Smooth muscle cell (in vitro differentiated cells): ENCODE measurements around the gene KRTAP10-1. TPM values are rescaled to one million over a fixed set of nuclear protein-coding genes. Genes with fewer than 3 reads are reported as not detected.

Source experiments
- DNase-seq: peaks from one replicate; lab custom pipeline; 2025; ENCODE audit not compliant: unreplicated experiment; lab: John Stamatoyannopoulos, UW
- H2AFZ ChIP-seq: fragments of 200-600 bp; sonication (generic); 2 replicates; pipeline ENCODE4 v1.6.0; 2016; ENCODE audit warnings: antibody characterized with exemption, low read depth, mild to moderate bottlenecking
- H3F3A ChIP-seq: fragments of 200-600 bp; sonication (generic); 2 replicates; pipeline ENCODE4 v1.6.0; 2017; ENCODE audit warnings: antibody characterized with exemption, low read depth
- H3K27ac ChIP-seq: fragments of 200-600 bp; sonication (generic); 2 replicates; pipeline ENCODE4 v1.5.1; 2016; ENCODE audit warnings: low read depth, mild to moderate bottlenecking
- H3K27me3 ChIP-seq: fragments of 200-600 bp; sonication (generic); 2 replicates; pipeline ENCODE4 v1.6.1; 2016; ENCODE audit warnings: low read depth, mild to moderate bottlenecking
- H3K36me3 ChIP-seq: fragments of 200-600 bp; sonication (generic); 2 replicates; pipeline ENCODE4 v1.5.1; 2016; ENCODE audit warnings: low read depth
- H3K4me1 ChIP-seq: fragments of 200-600 bp; sonication (generic); 2 replicates; pipeline ENCODE4 v1.5.1; 2016; ENCODE audit warnings: low read depth
- H3K4me2 ChIP-seq: fragments of 200-600 bp; sonication (generic); 2 replicates; pipeline ENCODE4 v1.6.0; 2016; ENCODE audit warnings: mild to moderate bottlenecking
- H3K4me3 ChIP-seq: fragments of 200-600 bp; sonication (generic); 2 replicates; pipeline ENCODE4 v1.5.1; 2016; ENCODE audit warnings: mild to moderate bottlenecking
- H3K79me2 ChIP-seq: fragments of 200-600 bp; sonication (generic); 2 replicates; pipeline ENCODE4 v1.6.0; 2016; ENCODE audit warnings: low read depth, mild to moderate bottlenecking
- H3K9ac ChIP-seq: fragments of 200-600 bp; sonication (generic); 2 replicates; pipeline ENCODE4 v1.6.0; 2016; ENCODE audit warnings: low read depth
- H3K9me3 ChIP-seq: fragments of 200-600 bp; sonication (generic); replicated peaks from 2 replicates; pipeline ENCODE4 v1.5.1; 2016; ENCODE audit warnings: low read depth
- H4K20me1 ChIP-seq: fragments of 200-600 bp; sonication (generic); 2 replicates; pipeline ENCODE4 v1.6.0; 2016; ENCODE audit warnings: low read depth
- WGBS: methylation state at CpG from one replicate; pipeline ENCODE4 v1.1.7; 2016; ENCODE audit warnings: low lambda C conversion rate; 5-methylcytosine and 5-hydroxymethylcytosine counted together
- polyA plus RNA-seq: library from polyadenylated mRNA; unstranded; fragments of >200 nt; fragmentation: Nextera tagmentation; extraction: Ambion mirVana; gene quantifications from 2 replicates; pipeline ENCODE4 v1.2.1, GENCODE V29; 2016
- total RNA-seq: library from RNA; depleted of rRNA; stranded (reverse); fragments of >200 nt; gene quantifications from 2 replicates; pipeline ENCODE4 v1.2.3, GENCODE V29; 2014
- TF ChIP-seq, protein P1 (sequence below): fragments of 200-600 bp; sonication (generic); IDR thresholded peaks from 2 replicates; pipeline ENCODE4 v1.5.1; 2017; ENCODE audit warnings: borderline replicate concordance, mild to moderate bottlenecking, antibody characterized with exemption; ENCODE audit not compliant: insufficient read depth, poor library complexity, severe bottlenecking

The KRTAP10-1 gene
- total and polyA plus RNA-seq, 2 experiments from 2014 or later = not detected

DNA sequence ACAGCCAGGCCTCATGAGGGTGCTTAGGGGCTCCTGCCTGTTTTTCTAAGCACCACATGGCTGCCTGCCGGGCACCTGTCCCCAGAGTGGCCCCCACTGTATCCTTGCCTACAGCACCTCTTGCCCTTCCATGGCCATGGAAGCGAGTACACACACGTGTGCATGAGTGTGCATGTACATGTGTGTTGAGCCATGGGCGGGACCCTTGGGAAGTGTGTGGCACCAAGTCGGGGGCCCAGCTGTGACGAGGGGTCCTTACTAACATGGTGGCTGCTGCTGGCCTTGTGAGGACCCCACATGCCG is 25.8 kb downstream of the KRTAP10-1 start:
- no peaks in the 10 kb centered on the region for H3K27me3 ChIP-seq
- no peaks in the 10 kb centered on the region for H3K4me1 ChIP-seq
- no peak overlapping the region for H3K27ac ChIP-seq
- no peaks in the 10 kb centered on the region for H3K36me3 ChIP-seq
- WGBS = 98% methylated on average over 7 of the region's 7 CpGs
- H3K4me2 ChIP-seq = no peak overlapping the region
- H3F3A ChIP-seq = no peaks in the 10 kb centered on the region
- no peak overlapping the region for H3K4me3 ChIP-seq
- H3K9ac ChIP-seq = no peak overlapping the region
- no peaks in the 10 kb centered on the region for H3K9me3 ChIP-seq
- H3K79me2 ChIP-seq = no peaks in the 10 kb centered on the region
- no peak overlapping the region for H2AFZ ChIP-seq
- DNase-seq = no peak
- H4K20me1 ChIP-seq = no peaks in the 10 kb centered on the region
- TF ChIP-seq, protein P1, sequence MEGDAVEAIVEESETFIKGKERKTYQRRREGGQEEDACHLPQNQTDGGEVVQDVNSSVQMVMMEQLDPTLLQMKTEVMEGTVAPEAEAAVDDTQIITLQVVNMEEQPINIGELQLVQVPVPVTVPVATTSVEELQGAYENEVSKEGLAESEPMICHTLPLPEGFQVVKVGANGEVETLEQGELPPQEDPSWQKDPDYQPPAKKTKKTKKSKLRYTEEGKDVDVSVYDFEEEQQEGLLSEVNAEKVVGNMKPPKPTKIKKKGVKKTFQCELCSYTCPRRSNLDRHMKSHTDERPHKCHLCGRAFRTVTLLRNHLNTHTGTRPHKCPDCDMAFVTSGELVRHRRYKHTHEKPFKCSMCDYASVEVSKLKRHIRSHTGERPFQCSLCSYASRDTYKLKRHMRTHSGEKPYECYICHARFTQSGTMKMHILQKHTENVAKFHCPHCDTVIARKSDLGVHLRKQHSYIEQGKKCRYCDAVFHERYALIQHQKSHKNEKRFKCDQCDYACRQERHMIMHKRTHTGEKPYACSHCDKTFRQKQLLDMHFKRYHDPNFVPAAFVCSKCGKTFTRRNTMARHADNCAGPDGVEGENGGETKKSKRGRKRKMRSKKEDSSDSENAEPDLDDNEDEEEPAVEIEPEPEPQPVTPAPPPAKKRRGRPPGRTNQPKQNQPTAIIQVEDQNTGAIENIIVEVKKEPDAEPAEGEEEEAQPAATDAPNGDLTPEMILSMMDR = no peak

DNA sequence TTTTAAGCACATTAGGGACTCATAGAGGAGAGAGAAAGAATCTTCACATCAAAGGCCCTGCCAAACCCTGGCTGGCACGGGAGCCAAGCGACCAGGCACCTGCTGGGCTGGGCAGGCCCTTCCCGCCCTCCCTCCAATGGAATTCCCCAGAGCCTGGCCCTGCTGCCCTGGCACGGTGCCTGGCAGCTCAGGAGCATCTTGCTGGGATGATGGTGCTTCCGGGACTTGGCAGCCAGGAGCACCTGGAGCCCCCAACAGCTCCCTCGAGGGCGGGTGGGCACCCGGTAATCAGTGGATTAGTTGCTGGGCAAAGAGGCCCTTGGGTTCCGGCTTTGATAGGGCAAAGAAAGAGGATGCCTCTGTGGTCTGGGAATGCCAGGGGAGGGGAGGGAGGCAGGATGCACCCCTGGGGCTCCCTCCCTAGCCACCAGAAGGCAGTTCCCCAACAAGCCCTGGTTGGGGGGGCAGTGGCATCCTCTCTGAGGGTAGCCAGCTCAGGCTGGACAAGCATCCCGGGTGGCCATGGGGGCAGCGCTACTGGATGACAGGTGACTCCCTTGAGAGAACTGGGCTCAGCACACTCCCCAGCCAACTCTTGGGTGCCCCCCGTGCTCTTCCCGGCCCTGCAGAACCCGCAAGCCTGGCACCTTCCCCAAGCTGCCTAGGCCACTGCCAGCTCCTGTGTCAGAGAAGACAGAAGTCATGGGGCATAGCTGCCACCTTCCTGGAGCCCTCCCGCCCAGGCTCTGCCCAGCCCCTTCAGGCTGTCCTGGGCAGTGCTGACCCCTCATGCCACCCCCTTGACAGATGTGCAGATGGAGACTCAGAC is 26.4 kb downstream of the KRTAP10-1 start:
- H3K9ac ChIP-seq = no peak overlapping the region
- 98% methylated on average over 15 of the region's 15 CpGs for WGBS
- H3K4me2 ChIP-seq = no peak overlapping the region
- TF ChIP-seq, protein P1 = no peak
- H3K4me3 ChIP-seq = no peak overlapping the region
- H4K20me1 ChIP-seq = no peaks in the 10 kb centered on the region
- no peak for DNase-seq
- H3F3A ChIP-seq = no peaks in the 10 kb centered on the region
- H2AFZ ChIP-seq = no peak overlapping the region
- no peak overlapping the region for H3K27ac ChIP-seq
- no peaks in the 10 kb centered on the region for H3K4me1 ChIP-seq
- H3K36me3 ChIP-seq = no peaks in the 10 kb centered on the region
- H3K9me3 ChIP-seq = no peaks in the 10 kb centered on the region
- no peaks in the 10 kb centered on the region for H3K79me2 ChIP-seq
- no peaks in the 10 kb centered on the region for H3K27me3 ChIP-seq

DNA sequence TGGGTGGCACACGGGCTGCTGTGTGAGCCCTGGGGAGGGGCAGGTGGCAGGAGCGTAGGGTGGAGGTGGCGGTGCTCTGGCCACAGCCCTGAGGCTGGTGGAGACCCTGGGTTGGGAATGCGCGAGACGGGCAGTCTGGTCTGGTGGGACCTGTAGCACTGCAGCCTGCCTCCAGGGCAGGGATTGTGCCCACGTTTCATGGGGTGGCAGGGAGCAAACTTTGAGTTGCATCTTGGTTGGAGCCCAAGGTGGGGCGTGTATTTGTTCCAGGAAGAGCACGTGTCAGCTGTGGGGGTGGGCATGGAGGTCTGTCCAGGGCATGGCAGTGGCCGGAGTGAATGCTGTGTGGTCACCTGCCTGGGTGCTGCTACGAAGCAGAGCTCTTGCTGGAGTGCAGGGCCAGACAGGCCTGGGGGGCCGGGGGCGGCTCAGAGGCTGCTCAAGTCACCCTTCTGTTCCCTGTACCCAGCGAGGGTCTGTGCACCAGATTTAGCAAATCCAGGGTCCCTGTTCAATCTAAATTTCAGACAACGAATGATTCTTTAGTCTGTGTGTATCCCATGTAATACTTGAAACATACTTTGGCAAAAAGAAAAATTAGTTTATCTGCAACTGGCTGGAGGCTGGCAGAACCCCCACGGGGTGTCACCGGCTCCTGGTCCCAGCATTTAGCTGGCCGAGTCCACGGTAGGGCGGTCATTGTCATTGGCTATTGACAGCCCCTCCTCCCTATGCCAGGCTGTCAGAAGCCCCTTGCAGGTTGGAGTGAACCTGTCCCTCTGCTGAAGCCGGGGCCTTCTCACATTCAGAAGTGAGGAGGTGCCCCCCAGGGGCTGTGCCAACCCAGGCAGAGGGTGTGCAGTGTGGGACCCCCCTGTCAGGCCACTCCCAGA is 27.3 kb downstream of the KRTAP10-1 start:
- H3K27ac ChIP-seq = no peak overlapping the region
- no peak overlapping the region for H3K9ac ChIP-seq
- no peaks in the 10 kb centered on the region for H3K27me3 ChIP-seq
- H3K9me3 ChIP-seq = no peaks in the 10 kb centered on the region
- H3K36me3 ChIP-seq = no peaks in the 10 kb centered on the region
- H3K4me1 ChIP-seq = no peaks in the 10 kb centered on the region
- no peak for DNase-seq
- 95% methylated on average over 21 of the region's 21 CpGs for WGBS
- TF ChIP-seq, protein P1 = no peak
- no peak overlapping the region for H3K4me2 ChIP-seq
- no peak overlapping the region for H3K4me3 ChIP-seq
- no peaks in the 10 kb centered on the region for H4K20me1 ChIP-seq
- no peaks in the 10 kb centered on the region for H3F3A ChIP-seq
- no peak overlapping the region for H2AFZ ChIP-seq
- H3K79me2 ChIP-seq = no peaks in the 10 kb centered on the region
